ENCODE data around the gene OVCA2. TPM values are rescaled to one million over a fixed set of nuclear protein-coding genes. Genes with fewer than 3 reads are reported as not detected.

Gene OVCA2
- total and polyA plus RNA-seq, 3 donors from 2014 or later: 46.3 to 55.1 (median 46.3) TPM

GRCh38 chr17:2064147-2064489 lies 22.3 kb downstream of the OVCA2 start:
- Histone ChIP-seq H3K4me3 (no peak overlapping the region), H3K27me3 (no peaks in the 10 kb centered on the region), H3K4me1 (peaks cover 79% of the 10 kb centered on the region), H3K27ac (peak overlapping the region; percentile 53 to 92), H3K36me3 (ENCODE audit: low read depth, missing control alignments) (no peaks in the 10 kb centered on the region), H3K9me3 (no peaks in the 10 kb centered on the region)
- 59 to 63% methylated on average over 5 of the region's 5 CpGs for WGBS, 2 donors
- TF ChIP-seq POLR2A (IDR thresholded peaks at IDR 0.05): no peak
- TF ChIP-seq CTCF (IDR thresholded peaks at IDR 0.05): no peak
- DNase-seq: no peak
- intact Hi-C loops (cut with DNase I; ENCODE audit: low total_unique reads): no loop called here

- intact Hi-C loops (cut with DNase I; ENCODE audit: low total_unique reads): no loop called here
- Histone ChIP-seq H3K9me3 (no peaks in the 10 kb centered on the region), H3K4me3 (no peak overlapping the region), H3K4me1 (peaks cover 75% of the 10 kb centered on the region), H3K36me3 (ENCODE audit: low read depth, missing control alignments) (no peaks in the 10 kb centered on the region), H3K27ac (peak overlapping the region; percentile 52 to 92), H3K27me3 (no peaks in the 10 kb centered on the region)
- TF ChIP-seq CTCF (IDR thresholded peaks at IDR 0.05): no peak
- no peak for TF ChIP-seq POLR2A (IDR thresholded peaks at IDR 0.05)
- no peak for DNase-seq
- WGBS, 2 donors: 90% methylated on average over 6 of the region's 6 CpGs; no CpG with 5 or more reads in 1 of the 2 donors
These were observed 22.7 kb downstream of the OVCA2 start for GRCh38 chr17:2064520-2064971.

GRCh38 chr17:2064980-2065785 lies 23.4 kb downstream of the OVCA2 start:
- intact Hi-C loops (cut with DNase I; ENCODE audit: low total_unique reads): no loop called here
- no peaks in the 10 kb centered on the region for H3K27me3 ChIP-seq
- TF ChIP-seq CTCF (IDR thresholded peaks at IDR 0.05) (peak in 1 of 3 experiments; percentile 13), POLR2A (IDR thresholded peaks at IDR 0.05) (no peak)
- H3K27ac ChIP-seq: peak overlapping the region; percentile 52 to 92
- H3K36me3 ChIP-seq (ENCODE audit: low read depth, missing control alignments): no peaks in the 10 kb centered on the region
- H3K4me3 ChIP-seq: no peak overlapping the region
- no peaks in the 10 kb centered on the region for H3K9me3 ChIP-seq
- DNase-seq: no peak
- WGBS, 2 donors: 79 to 87% methylated on average over 20 to 22 of the region's 24 CpGs
- H3K4me1 ChIP-seq: peaks cover 69% of the 10 kb centered on the region

GRCh38 chr17:2065949-2066400 lies 24.2 kb downstream of the OVCA2 start:
- 57 to 62% methylated on average over 6 to 10 of the region's 10 CpGs for WGBS, 2 donors
- peaks cover 68% of the 10 kb centered on the region for H3K4me1 ChIP-seq
- TF ChIP-seq POLR2A (IDR thresholded peaks at IDR 0.05): no peak
- no peak for TF ChIP-seq CTCF (IDR thresholded peaks at IDR 0.05)
- no peaks in the 10 kb centered on the region for H3K36me3 ChIP-seq (ENCODE audit: low read depth, missing control alignments)
- intact Hi-C loops (cut with DNase I; ENCODE audit: low total_unique reads): no loop called here
- DNase-seq: no peak
- H3K27ac ChIP-seq: peak overlapping the region; percentile 51 to 78
- H3K4me3 ChIP-seq: no peak overlapping the region
- H3K9me3 ChIP-seq: no peaks in the 10 kb centered on the region
- no peaks in the 10 kb centered on the region for H3K27me3 ChIP-seq

Measured in testis (tissue), 3 donors.